Spleen (tissue), 7 donors: Measurements from ENCODE around the gene SH3BP5L.

ENCODE experiments used
- CTCF ChIP-seq, 11 experiments: fragments of 200-600 bp in 7 of 11; fragments of 450-650 bp in 4 of 11; sonication (generic) in 4 of 11; IDR thresholded peaks in 8 of 11; conservative IDR thresholded peaks in 3 of 11; 1 replicate in 7 of 11; 2 replicates in 4 of 11; pipeline versions ENCODE4 v1.4.0 to v1.8.0; 2016 to 2021; ENCODE audit warnings: antibody characterized with exemption in 11 of 11, inconsistent platforms in 4 of 11, mild to moderate bottlenecking in 1 of 11
- POLR2AphosphoS5 ChIP-seq, 3 donors: sonication (generic); formaldehyde crosslinking; IDR thresholded peaks; one replicate each; pipeline ENCODE4 v1.5.1; 2017; ENCODE audit warnings: antibody characterized with exemption in 3 of 3
- donor health status: DM: no; HTN: no; CAD: no; lungs with moderate emphysema.
- donor health status: DM: no; HTN: no; CAD: no.
- donor health status: DM: no; HTN: no; CAD: no.

GRCh38 chr1:248861616-248862015, 35.9 kb upstream of the SH3BP5L start:
- no peak for TF ChIP-seq CTCF (IDR thresholded peaks at IDR 0.05 in 8 of 11, conservative IDR thresholded peaks at IDR 0.05 in 3 of 11)
- TF ChIP-seq POLR2AphosphoS5 (IDR thresholded peaks at IDR 0.05): no peak
